Measurements from ENCODE around the gene TENM3. TPM values are rescaled to one million over a fixed set of nuclear protein-coding genes. Genes with fewer than 3 reads are reported as not detected.

TENM3 gene
- total and polyA plus RNA-seq, 2 of the 8 experiments (the other 6 are each of a cell fraction or from before 2014, with no cell fraction given): 36.9 to 69.3 TPM

- TF ChIP-seq CHD7 (IDR thresholded peaks at IDR 0.05; ENCODE audit: insufficient replicate concordance, low read length): no peak
- no peak for TF ChIP-seq KDM4A (IDR thresholded peaks at IDR 0.05; ENCODE audit: low read depth, low read length, severe bottlenecking)
- TF ChIP-seq HDAC6 (IDR thresholded peaks at IDR 0.05; ENCODE audit: low read depth, low read length): no peak
- no peak for TF ChIP-seq EGR1 (IDR thresholded peaks at IDR 0.05; ENCODE audit: borderline replicate concordance, low read depth, low read length)
- TF ChIP-seq USF2 (IDR thresholded peaks at IDR 0.05; ENCODE audit: low read length): no peak
These were observed 5.1 kb downstream of the TENM3 start (continued) for GRCh38 chr4:182248295-182248694.
